SK-N-MC (cell line): ENCODE measurements around the gene ENO2.

Source experiments
- EZH2 ChIP-seq: fragments of 200-600 bp; sonication (generic); IDR thresholded peaks from one replicate; pipeline ENCODE4 v1.6.1; 2017; ENCODE audit warnings: antibody characterized with exemption
- FOXP2 ChIP-seq: optimal IDR thresholded peaks from 2 replicates; pipeline ENCODE3; 2011; ENCODE audit warnings: mild to moderate bottlenecking, moderate library complexity; ENCODE audit not compliant: insufficient read depth; ENCODE audit errors: extremely low read length, control extremely low read depth
- POLR2AphosphoS5 ChIP-seq: IDR thresholded peaks from 2 replicates; pipeline ENCODE4 v1.6.1; 2012; ENCODE audit warnings: mild to moderate bottlenecking, low read depth, low read length, borderline replicate concordance

DNA sequence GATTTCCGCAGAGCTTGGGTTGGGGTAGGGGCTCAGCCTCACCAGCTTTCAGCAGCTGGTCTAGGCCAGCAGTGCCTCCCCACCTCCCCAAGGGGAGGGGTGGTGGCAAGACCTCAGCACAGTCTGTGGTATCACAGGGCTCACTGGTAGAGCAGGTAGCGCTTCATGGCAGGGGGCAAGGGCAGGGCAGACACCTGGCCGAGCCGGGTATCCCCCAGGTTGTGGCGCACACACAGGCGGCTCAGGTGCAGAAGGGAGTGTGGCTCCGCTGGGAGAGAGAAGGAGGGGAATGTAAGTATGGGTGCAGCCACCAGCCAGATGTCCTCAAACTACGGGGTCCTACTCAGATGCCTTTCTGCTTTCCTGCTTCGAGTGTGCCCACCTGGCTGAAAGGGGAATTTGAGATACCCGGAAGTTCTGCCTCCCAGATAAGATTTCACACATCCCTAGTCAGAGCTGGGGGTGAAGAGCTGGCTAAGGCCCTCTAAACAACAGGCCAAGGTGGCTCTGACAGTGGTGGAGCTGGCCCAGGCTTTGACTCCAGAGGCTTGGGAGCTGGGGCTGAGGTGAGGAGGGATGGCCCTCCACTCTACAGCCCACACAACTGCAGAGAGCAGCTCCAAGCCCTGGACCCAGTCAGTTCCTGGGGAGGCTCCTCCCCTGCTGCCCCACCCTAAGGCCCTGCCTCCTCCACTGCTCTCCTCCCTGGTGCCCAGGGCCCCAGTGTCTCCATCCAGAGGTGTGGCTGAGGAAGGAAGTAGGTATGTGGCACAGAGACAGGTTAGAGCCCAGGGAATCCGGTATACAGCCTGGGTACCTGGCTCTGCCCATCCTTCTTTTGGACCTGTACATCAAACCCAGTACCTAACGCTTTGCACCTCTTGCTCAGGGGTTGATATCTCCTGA, 43.1 kb upstream of the ENO2 start:
- TF ChIP-seq POLR2AphosphoS5 (peak; percentile 72), EZH2 (no peak), FOXP2 (no peak)
